Lung (tissue), 12 donors: Measurements from ENCODE around the gene KCNH3. TPM values are rescaled to one million over a fixed set of nuclear protein-coding genes. Genes with fewer than 3 reads are reported as not detected.
"Not testable (repeated sequence)": the region's sequence is repeated elsewhere in the genome, so short reads cannot be mapped to it uniquely, and the experiment has no call there.

ENCODE experiments used
- ATAC-seq: fragments of 200-7000 bp; cut with Tn5 transposase; one replicate; pipeline ENCODE4 v1.9.1; 2020; ENCODE audit warnings: moderate number of reproducible peaks; ENCODE audit not compliant: insufficient read depth, low FRiP score
- DNase-seq, 3 donors: peaks; one replicate each; pipeline ENCODE4 v3.0.0-alpha.2; 2013 to 2017
- H3K27ac ChIP-seq, 2 donors: one replicate each; pipeline ENCODE4 v1.5.1; 2013; ENCODE audit warnings: mild to moderate bottlenecking in 2 of 2, moderate library complexity in 2 of 2, control low read depth in 1 of 2, inconsistent platforms in 1 of 2, low read depth in 1 of 2, low read length in 1 of 2
- H3K27me3 ChIP-seq, 3 donors: one replicate each; pipeline ENCODE4 v1.5.1; 2013; ENCODE audit warnings: low read length in 2 of 3; ENCODE audit not compliant: control insufficient read depth in 3 of 3, insufficient read depth in 3 of 3
- H3K36me3 ChIP-seq, 4 donors: one replicate each; pipeline ENCODE4 v1.5.1; 2013; ENCODE audit warnings: low read length in 4 of 4, mild to moderate bottlenecking in 1 of 4, moderate library complexity in 1 of 4; ENCODE audit not compliant: control insufficient read depth in 4 of 4, insufficient read depth in 4 of 4
- H3K4me1 ChIP-seq, 5 donors: one replicate each; pipeline ENCODE4 v1.5.1; 2013; ENCODE audit warnings: low read length in 5 of 5, mild to moderate bottlenecking in 2 of 5, moderate library complexity in 1 of 5; ENCODE audit not compliant: control insufficient read depth in 5 of 5, insufficient read depth in 5 of 5
- H3K4me3 ChIP-seq: one replicate; pipeline ENCODE4 v1.5.1; 2013; ENCODE audit warnings: mild to moderate bottlenecking, control low read depth, moderate library complexity
- H3K9ac ChIP-seq, 2 donors: one replicate each; pipeline ENCODE4 v1.5.1; 2013; ENCODE audit warnings: low read length in 2 of 2, control low read depth in 1 of 2; ENCODE audit not compliant: insufficient read depth in 1 of 2
- H3K9me3 ChIP-seq, 4 donors: one replicate each; pipeline ENCODE4 v1.5.1; 2013; ENCODE audit warnings: low read length in 3 of 4, mild to moderate bottlenecking in 1 of 4, moderate library complexity in 1 of 4; ENCODE audit not compliant: control insufficient read depth in 4 of 4, insufficient read depth in 3 of 4
- WGBS, 2 donors: extraction: QIAGEN DNeasy Blood & Tissue Kit; methylation state at CpG; one replicate each; pipeline ENCODE4 v1.1.7; 2013; 5-methylcytosine and 5-hydroxymethylcytosine counted together
- polyA plus RNA-seq, 2 donors: library from polyadenylated mRNA; stranded (reverse); fragments of 200-250 nt; gene quantifications; one replicate each; pipeline ENCODE4 v1.2.1, GENCODE V29; 2013
- total RNA-seq, 2 donors: library from RNA; depleted of rRNA in 1 of 2; stranded (reverse); fragments of >200 nt in 1 of 2; gene quantifications; one replicate each; pipeline ENCODE4 v1.2.1, GENCODE V29; 2014 to 2021
- TF ChIP-seq, protein P1 (sequence below): IDR thresholded peaks from 2 replicates; pipeline ENCODE4 v1.5.1; 2012; ENCODE audit warnings: mild to moderate bottlenecking; ENCODE audit errors: control extremely low read depth, extremely low read depth
- donor health status: control.
- donor health status: control.
- donor health status: Bipolar disorder and iron deficiency.
- donor health status: healthy.
- donor health status: DM: yes; HTN: yes; CAD: no.

KCNH3 gene
- total and polyA plus RNA-seq, 4 donors, result 1.1 to 7.1 (median 1.6) TPM

GRCh38 chr12:49507139-49507538 lies 31.7 kb upstream of the KCNH3 start:
- no peaks in the 10 kb centered on the region for H3K27me3 ChIP-seq
- H3K4me1 ChIP-seq, result peaks cover 0 to 10% (median 5%) of the 10 kb centered on the region in 5 donors
- H3K4me3 ChIP-seq, result no peak overlapping the region
- no peak for ATAC-seq
- DNase-seq, result peak in 2 of 3 donors; percentile 19 to 23
- H3K36me3 ChIP-seq, result peaks cover 0 to 7% (median under 1%) of the 10 kb centered on the region in 4 donors
- H3K27ac ChIP-seq, result no peak overlapping the region
- 89 to 96% methylated on average over 4 of the region's 4 CpGs for WGBS, 2 donors
- H3K9me3 ChIP-seq, result no peaks in the 10 kb centered on the region
- TF ChIP-seq, protein P1, sequence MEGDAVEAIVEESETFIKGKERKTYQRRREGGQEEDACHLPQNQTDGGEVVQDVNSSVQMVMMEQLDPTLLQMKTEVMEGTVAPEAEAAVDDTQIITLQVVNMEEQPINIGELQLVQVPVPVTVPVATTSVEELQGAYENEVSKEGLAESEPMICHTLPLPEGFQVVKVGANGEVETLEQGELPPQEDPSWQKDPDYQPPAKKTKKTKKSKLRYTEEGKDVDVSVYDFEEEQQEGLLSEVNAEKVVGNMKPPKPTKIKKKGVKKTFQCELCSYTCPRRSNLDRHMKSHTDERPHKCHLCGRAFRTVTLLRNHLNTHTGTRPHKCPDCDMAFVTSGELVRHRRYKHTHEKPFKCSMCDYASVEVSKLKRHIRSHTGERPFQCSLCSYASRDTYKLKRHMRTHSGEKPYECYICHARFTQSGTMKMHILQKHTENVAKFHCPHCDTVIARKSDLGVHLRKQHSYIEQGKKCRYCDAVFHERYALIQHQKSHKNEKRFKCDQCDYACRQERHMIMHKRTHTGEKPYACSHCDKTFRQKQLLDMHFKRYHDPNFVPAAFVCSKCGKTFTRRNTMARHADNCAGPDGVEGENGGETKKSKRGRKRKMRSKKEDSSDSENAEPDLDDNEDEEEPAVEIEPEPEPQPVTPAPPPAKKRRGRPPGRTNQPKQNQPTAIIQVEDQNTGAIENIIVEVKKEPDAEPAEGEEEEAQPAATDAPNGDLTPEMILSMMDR, result no peak
- H3K9ac ChIP-seq, result no peak overlapping the region

DNA sequence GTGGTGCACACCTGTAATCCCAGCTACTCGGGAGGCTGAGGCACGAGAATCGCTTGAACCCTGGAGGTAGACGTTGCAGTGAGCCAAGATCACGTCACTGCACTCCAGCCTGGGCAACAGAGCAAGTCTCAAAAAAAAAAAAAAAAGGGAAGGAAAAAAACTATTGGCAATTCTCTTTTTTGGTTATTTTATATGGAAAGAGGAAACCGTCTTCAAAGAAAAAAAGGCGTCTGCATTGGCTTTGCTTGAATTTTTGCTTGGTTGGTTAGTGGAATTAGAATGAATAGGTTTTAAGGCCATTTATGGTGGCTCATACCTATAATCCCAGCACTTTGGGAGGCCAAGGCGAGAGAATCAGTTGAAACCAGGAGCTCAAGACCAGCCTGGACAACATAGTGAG lies 29.1 kb upstream of the KCNH3 start:
- not testable (repeated sequence) for H3K27me3 ChIP-seq, H3K4me3 ChIP-seq, H3K36me3 ChIP-seq, DNase-seq, H3K27ac ChIP-seq, H3K9me3 ChIP-seq, H3K9ac ChIP-seq, H3K4me1 ChIP-seq, ATAC-seq
- WGBS, 2 donors, result 69 to 88% methylated on average over 8 of the region's 8 CpGs

GRCh38 chr12:49511410-49511809 lies 27.4 kb upstream of the KCNH3 start:
- Histone ChIP-seq H3K27me3 (no peaks in the 10 kb centered on the region), H3K9me3 (no peaks in the 10 kb centered on the region), H3K9ac (no peak overlapping the region), H3K4me1 (peaks cover 0 to 2% (median 0%) of the 10 kb centered on the region in 5 donors), H3K27ac (no peak overlapping the region), H3K36me3 (peaks cover 0 to 5% (median 0%) of the 10 kb centered on the region in 4 donors), H3K4me3 (no peak overlapping the region)
- ATAC-seq (no peak), DNase-seq (peak in 1 of 3 donors; percentile 52)
- TF ChIP-seq, protein P1, result no peak

DNA sequence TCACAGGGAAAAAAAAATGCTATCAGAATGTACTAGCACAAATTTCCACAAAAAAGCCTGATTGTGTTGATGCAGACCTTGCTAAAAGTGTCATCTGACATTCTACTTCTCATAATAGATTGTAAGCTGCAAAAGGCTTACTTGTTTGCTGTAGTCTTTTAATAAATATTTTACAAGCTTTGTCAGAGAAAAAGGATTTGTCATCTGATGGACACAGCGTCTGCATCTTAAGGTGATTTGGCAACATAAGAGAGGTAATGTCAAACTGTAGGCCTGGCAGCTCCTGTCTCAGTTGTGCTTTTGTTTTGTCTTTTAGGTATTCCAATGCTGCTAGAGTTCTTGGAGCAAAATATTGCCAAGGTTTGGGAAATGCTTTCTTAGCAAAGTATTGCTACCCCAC lies 26.3 kb upstream of the KCNH3 start:
- H3K9ac ChIP-seq, result no peak overlapping the region
- DNase-seq, result no peak
- 89 to 91% methylated on average over 1 of the region's 1 CpG for WGBS, 2 donors
- TF ChIP-seq, protein P1, result no peak
- H3K27me3 ChIP-seq, result no peaks in the 10 kb centered on the region
- no peak overlapping the region for H3K4me3 ChIP-seq
- no peak for ATAC-seq
- peaks cover 0 to 2% (median 0%) of the 10 kb centered on the region in 5 donors for H3K4me1 ChIP-seq
- H3K9me3 ChIP-seq, result no peaks in the 10 kb centered on the region
- H3K36me3 ChIP-seq, result peaks cover 0 to 5% (median under 1%) of the 10 kb centered on the region in 4 donors
- no peak overlapping the region for H3K27ac ChIP-seq
